Neural cell (in vitro differentiated cells): Measurements from ENCODE around the gene FMN2. TPM values are rescaled to one million over a fixed set of nuclear protein-coding genes. Genes with fewer than 3 reads are reported as not detected.

Experiments
- H2AFZ ChIP-seq: fragments of 200-600, 300-800 bp; sonication (generic), shearing (Covaris generic); 2 replicates; pipeline ENCODE4 v1.6.0; 2014; ENCODE audit warnings: low read depth, mild to moderate bottlenecking, antibody characterized with exemption, low read length, moderate library complexity
- H3F3A ChIP-seq: fragments of 200-600 bp; shearing (Covaris generic); 2 replicates; pipeline ENCODE4 v1.6.1; 2016; ENCODE audit warnings: mild to moderate bottlenecking, moderate library complexity, mixed read lengths, antibody characterized with exemption, low read length; ENCODE audit not compliant: insufficient read depth, poor library complexity, severe bottlenecking
- H3K27ac ChIP-seq: fragments of 200-600, 300-800 bp; sonication (generic), shearing (Covaris generic); 2 replicates; pipeline ENCODE4 v1.5.1; 2014; ENCODE audit warnings: mild to moderate bottlenecking, low read length, moderate library complexity
- H3K27me3 ChIP-seq: fragments of 300-800, 200-600 bp; sonication (generic), shearing (Covaris generic); 2 replicates; pipeline ENCODE4 v1.6.0; 2014; ENCODE audit warnings: mild to moderate bottlenecking, low read depth, low read length, moderate library complexity; ENCODE audit not compliant: insufficient read depth
- H3K36me3 ChIP-seq: fragments of 300-800, 200-600 bp; sonication (generic), shearing (Covaris generic); 2 replicates; pipeline ENCODE4 v1.5.1; 2014; ENCODE audit warnings: mild to moderate bottlenecking, antibody characterized with exemption, low read length, moderate library complexity; ENCODE audit not compliant: insufficient read depth
- H3K4me2 ChIP-seq: fragments of 300-800, 200-600 bp; sonication (generic), shearing (Covaris generic); 2 replicates; pipeline ENCODE4 v1.6.0; 2014; ENCODE audit warnings: mild to moderate bottlenecking, low read length
- H3K4me3 ChIP-seq: fragments of 300-800, 200-600 bp; sonication (generic), shearing (Covaris generic); 2 replicates; pipeline ENCODE4 v1.5.1; 2014; ENCODE audit warnings: mild to moderate bottlenecking, low read length, moderate library complexity
- H3K79me2 ChIP-seq: fragments of 200-600 bp; shearing (Covaris generic); replicated peaks from 2 replicates; pipeline ENCODE4 v1.6.0; 2014; ENCODE audit warnings: mild to moderate bottlenecking, low read length, moderate library complexity; ENCODE audit not compliant: insufficient read depth
- H3K9ac ChIP-seq: fragments of 300-800, 200-600 bp; sonication (generic), shearing (Covaris generic); 2 replicates; pipeline ENCODE4 v1.6.1; 2016; ENCODE audit warnings: mild to moderate bottlenecking, low read length, mixed read lengths
- H3K9me2 ChIP-seq: fragments of 200-600 bp; shearing (Covaris generic); 2 replicates; pipeline ENCODE4 v1.6.1; 2016; ENCODE audit warnings: mild to moderate bottlenecking, low read length, mixed read lengths; ENCODE audit not compliant: insufficient read depth
- H3K9me3 ChIP-seq: fragments of 200-600, 300-800 bp; sonication (generic), shearing (Covaris generic); 2 replicates; pipeline ENCODE4 v1.6.1; 2016; ENCODE audit warnings: mild to moderate bottlenecking, mixed run types, low read length, moderate library complexity, mixed read lengths
- H4K20me1 ChIP-seq: fragments of 200-600 bp; shearing (Covaris generic); 2 replicates; pipeline ENCODE4 v1.6.1; 2016; ENCODE audit warnings: mild to moderate bottlenecking, mixed run types; ENCODE audit not compliant: insufficient read depth
- CTCF ChIP-seq: fragments of 450-650 bp; IDR thresholded peaks from 2 replicates; pipeline ENCODE4 v1.5.1; 2014; ENCODE audit warnings: antibody characterized with exemption, mild to moderate bottlenecking, moderate library complexity; ENCODE audit not compliant: poor library complexity, severe bottlenecking
- EP300 ChIP-seq: fragments of 450-650 bp; conservative IDR thresholded peaks from 2 replicates; pipeline ENCODE4 v1.6.1; 2014; ENCODE audit warnings: antibody characterized with exemption, mild to moderate bottlenecking, moderate library complexity; ENCODE audit not compliant: poor library complexity, severe bottlenecking
- EZH2 ChIP-seq: fragments of 200-600, 300-800 bp; shearing (Covaris generic), sonication (generic); IDR thresholded peaks from 2 replicates; pipeline ENCODE4 v1.6.1; 2014; ENCODE audit warnings: antibody characterized with exemption, low read length, borderline replicate concordance, mild to moderate bottlenecking; ENCODE audit not compliant: insufficient read depth, poor library complexity, severe bottlenecking
- MXI1 ChIP-seq: fragments of 450-650 bp; conservative IDR thresholded peaks from 2 replicates; pipeline ENCODE4 v1.6.1; 2014; ENCODE audit warnings: antibody characterized with exemption, mild to moderate bottlenecking; ENCODE audit not compliant: poor library complexity, severe bottlenecking
- POLR2AphosphoS5 ChIP-seq: IDR thresholded peaks from 2 replicates; pipeline ENCODE4 v1.6.1; 2012
- RAD21 ChIP-seq: fragments of 450-650 bp; conservative IDR thresholded peaks from 2 replicates; pipeline ENCODE4 v1.6.1; 2014; ENCODE audit warnings: antibody characterized with exemption, mild to moderate bottlenecking, moderate library complexity
- REST ChIP-seq: IDR thresholded peaks from 2 replicates; pipeline ENCODE4 v1.6.1; 2012; ENCODE audit warnings: borderline replicate concordance
- SMC3 ChIP-seq: fragments of 450-650 bp; conservative IDR thresholded peaks from 2 replicates; pipeline ENCODE4 v1.6.1; 2014; ENCODE audit warnings: antibody characterized with exemption, mild to moderate bottlenecking, moderate library complexity; ENCODE audit not compliant: poor library complexity
- TAF1 ChIP-seq: IDR thresholded peaks from 2 replicates; pipeline ENCODE4 v1.6.1; 2012; ENCODE audit warnings: low read depth
- polyA plus RNA-seq: library from polyadenylated mRNA; depleted of rRNA; stranded (reverse); fragments of >200 nt; gene quantifications from 2 replicates; pipeline ENCODE4 v1.2.3, GENCODE V29; 2014

FMN2 gene
- polyA plus RNA-seq, 1 donor from 2014 or later: 23.9 TPM

- H3F3A ChIP-seq: no peaks in the 10 kb centered on the region
- no peak overlapping the region for H3K9ac ChIP-seq
- H3K27ac ChIP-seq: no peak overlapping the region
- H4K20me1 ChIP-seq: no peaks in the 10 kb centered on the region
- H3K27me3 ChIP-seq: no peaks in the 10 kb centered on the region
- H3K9me2 ChIP-seq: no peaks in the 10 kb centered on the region
- no peaks in the 10 kb centered on the region for H3K79me2 ChIP-seq
- H3K4me3 ChIP-seq: no peak overlapping the region
- no peaks in the 10 kb centered on the region for H3K9me3 ChIP-seq
- no peaks in the 10 kb centered on the region for H3K36me3 ChIP-seq
- TF ChIP-seq EP300: no peak
- TF ChIP-seq MXI1: no peak
- TF ChIP-seq EZH2: no peak
- no peak for TF ChIP-seq SMC3
- no peak for TF ChIP-seq REST
- TF ChIP-seq POLR2AphosphoS5: no peak
- no peak for TF ChIP-seq TAF1
- no peak overlapping the region for H3K4me2 ChIP-seq
- H2AFZ ChIP-seq: no peak overlapping the region
These were observed 416.5 kb downstream of the FMN2 start for GRCh38 chr1:240508201-240508600.

GRCh38 chr1:240508950-240509349, 417.3 kb downstream of the FMN2 start:
- H3F3A ChIP-seq: no peaks in the 10 kb centered on the region
- no peak overlapping the region for H3K4me3 ChIP-seq
- no peaks in the 10 kb centered on the region for H3K27me3 ChIP-seq
- no peak overlapping the region for H3K27ac ChIP-seq
- no peak overlapping the region for H2AFZ ChIP-seq
- no peaks in the 10 kb centered on the region for H3K36me3 ChIP-seq
- no peaks in the 10 kb centered on the region for H3K79me2 ChIP-seq
- no peaks in the 10 kb centered on the region for H3K9me2 ChIP-seq
- H3K9me3 ChIP-seq: no peaks in the 10 kb centered on the region
- no peak overlapping the region for H3K4me2 ChIP-seq
- H3K9ac ChIP-seq: no peak overlapping the region
- TF ChIP-seq RAD21 (no peak), MXI1 (no peak), SMC3 (no peak), CTCF (no peak), EP300 (no peak), REST (no peak), TAF1 (no peak), POLR2AphosphoS5 (no peak), EZH2 (no peak)
- no peaks in the 10 kb centered on the region for H4K20me1 ChIP-seq
